ENCODE results near the gene MAG.
"Not testable (repeated sequence)": the region's sequence is repeated elsewhere in the genome, so short reads cannot be mapped to it uniquely, and the experiment has no call there.

Gene MAG

DNA sequence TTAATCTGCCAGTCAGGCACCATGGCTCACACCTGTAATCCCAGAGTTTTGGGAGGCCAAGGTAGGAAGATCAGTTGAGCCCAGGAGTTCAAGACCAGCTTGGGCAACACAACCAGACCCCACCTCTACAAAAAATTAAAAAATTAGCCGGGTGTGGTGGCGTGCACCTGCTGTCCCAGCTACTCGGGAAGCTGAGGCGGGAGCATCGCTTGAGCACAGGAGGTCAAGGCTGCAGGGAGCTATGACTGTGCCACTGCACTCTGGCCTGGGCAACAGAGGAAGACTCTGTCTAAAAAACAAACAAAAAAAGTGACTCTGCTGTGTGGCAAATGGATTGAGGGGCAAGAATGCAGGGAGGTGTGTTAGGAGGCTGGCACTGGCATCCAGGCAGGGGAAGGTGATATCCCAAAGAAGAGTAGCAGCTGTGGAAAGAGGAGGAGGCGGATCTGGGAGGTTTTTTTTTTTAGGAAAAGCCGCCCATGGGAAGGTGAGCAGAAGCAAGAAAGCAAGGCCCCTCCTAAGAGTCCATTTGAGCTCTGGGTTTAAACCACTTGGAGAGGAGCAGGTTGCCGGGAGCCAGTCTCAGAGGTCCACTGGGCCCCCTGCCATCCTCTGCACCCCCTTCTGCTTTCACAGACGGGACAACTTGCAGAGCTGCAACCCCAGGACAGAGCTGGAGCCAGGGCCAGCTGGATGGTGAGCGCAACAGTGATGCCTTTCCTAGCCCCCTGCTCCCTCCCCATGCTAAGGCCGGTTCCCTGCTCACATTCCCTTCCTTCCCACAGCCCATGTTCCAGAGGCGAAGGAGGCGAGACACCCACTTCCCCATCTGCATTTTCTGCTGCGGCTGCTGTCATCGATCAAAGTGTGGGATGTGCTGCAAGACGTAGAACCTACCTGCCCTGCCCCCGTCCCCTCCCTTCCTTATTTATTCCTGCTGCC lies 7.5 kb upstream of the MAG start:
- no peak for DNase-seq

DNA sequence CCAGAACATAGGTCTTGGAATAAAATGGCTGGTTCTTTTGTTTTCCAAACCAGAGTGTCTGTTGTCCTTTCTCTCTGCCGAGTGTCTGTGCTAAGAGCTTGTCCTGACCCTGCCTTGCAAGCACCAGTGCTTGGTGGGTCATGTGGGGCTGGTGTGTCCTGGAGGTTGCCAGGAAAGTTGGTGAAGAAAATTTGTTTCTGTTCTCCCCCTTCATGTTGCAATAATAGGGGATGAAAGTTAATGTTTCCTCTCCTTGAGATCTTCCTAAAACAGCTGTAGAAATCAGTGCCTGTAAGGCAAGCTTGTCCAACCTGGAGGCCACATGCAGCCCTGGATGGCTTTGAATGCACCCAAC lies 6.9 kb upstream of the MAG start:
- DNase-seq: no peak

DNA sequence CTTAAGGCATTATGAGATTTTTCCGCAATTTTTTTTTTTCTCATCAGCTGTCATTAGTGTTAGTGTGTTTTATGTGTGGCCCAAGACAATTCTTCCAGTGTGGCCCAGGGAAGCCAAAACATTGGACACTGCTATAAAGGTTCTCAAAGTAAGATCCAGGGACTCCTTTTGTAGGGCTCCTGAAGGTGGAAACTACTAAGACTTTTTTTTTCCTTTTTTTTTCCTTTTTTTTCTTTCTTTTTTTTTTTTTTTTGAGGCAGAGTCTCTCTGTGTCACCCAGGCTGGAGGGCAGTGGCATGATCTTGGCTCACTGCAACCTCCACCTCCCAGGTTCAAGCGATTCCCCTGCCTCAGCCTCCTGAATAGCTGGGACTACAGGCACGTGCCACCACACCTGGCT lies 6.5 kb upstream of the MAG start:
- not testable (repeated sequence) for DNase-seq

DNA sequence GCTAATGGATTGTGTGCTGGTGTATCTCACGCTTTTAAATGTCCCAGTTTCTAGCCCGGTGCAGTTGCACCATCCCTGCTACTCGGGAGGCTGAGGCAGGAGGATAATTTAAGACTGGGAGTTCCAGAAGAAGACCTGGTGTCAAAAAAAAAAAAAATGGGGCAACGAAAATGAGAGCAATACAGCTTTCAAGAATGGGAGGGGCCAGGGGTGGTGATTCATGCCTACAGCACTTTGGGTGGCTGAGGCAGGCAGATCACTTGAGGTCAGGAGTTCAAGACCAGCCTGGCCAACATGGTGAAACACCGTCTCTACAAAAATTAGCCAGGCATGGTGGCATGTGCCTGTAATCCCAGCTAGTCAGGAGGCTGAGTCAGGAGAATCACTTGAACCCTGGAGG lies 5.9 kb upstream of the MAG start:
- not testable (repeated sequence) for DNase-seq

DNA sequence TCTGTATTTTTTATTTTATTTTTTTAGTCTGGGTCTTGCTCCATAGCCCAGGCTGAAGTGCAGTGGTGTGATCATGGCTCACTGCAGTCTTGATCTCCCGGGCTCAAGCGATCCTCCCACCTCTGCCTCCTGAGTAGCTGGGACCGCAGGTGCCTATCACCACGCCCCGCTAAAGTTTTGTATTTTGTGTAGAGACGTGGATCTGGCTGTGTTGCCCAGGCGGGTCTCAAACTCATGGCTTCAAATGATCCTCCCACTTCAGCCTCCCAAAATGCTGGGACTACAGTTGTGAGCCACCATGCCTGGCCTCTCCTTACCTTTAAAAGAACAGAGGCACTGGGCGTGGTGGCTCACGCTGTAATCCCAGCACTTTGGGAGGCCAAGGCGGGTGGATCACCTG lies 4.2 kb upstream of the MAG start:
- DNase-seq: no peak

DNA sequence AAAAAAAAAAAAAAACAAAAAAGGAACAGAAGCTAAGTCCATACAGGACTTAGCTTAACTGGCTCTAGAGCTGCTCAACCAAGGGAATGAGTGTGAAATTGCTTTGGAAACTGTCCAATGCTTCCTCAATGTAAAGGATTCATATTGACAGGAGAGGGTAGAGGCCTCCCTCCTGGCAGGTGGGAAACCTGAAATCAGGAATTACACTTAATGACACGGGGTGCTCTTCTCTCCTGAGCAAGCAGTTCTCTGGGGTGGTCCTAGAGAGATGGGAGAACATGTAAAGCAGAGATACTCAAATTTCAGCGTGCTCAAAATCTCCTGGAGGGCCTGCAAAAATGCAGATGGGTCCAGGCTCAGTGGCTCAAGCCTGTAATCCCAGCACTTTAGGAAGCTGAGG lies 3.6 kb upstream of the MAG start:
- no peak for DNase-seq

DNA sequence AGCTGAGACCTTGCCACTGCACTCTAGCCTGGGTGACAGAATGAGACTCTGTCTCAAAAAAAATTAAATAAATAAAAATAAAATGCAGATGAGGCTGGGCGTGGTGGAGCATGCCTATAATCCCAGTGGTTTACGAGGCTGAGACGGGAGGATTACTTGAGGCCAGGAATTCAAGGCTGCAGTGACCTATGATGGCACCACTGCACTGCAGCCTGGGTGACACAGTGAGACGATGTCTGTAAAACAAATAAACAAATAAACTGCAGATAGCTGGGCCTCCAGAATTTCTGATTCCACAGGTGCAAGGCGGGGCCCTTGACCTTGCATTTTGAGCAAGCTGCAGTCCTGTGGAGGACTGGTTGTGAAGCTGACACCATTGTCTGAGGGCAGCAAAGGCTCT lies 3.1 kb upstream of the MAG start:
- no peak for DNase-seq

DNA sequence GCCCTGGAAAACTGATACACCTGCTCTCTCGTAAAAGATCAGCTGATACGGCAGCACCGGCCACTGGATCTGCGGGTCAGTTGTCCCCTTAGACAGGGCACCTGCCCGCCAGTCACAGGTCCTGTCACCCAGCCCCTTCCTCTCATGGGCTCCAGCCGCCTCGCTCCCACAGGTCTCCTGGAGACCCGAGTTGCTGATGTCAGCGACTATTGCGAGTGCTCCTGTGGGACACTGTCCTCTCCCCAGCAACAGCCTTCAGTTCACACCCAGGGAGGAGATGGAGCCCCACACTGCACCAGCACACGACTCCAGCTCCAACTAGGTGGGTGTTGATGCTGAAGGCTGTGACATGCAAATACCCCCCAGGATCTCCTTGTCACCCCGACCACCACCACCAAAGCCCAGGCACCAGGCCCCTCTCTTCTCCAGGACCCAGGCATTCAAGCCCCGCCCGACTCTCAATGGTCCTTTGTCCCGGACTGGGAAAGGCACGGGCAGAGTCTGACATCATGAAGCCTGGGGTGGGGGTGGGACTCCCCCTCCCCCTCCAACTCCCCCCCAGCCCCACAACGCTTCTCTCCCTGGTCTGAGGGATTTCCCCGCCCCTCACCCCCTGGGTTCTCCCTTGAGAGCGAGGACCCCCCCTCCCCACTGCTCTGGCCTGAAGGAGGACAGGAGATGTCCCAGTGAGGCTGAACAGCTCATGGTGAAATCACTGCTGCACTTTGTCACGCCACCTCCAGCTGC lies 1.4 kb upstream of the MAG start:
- DNase-seq: no peak

DNA sequence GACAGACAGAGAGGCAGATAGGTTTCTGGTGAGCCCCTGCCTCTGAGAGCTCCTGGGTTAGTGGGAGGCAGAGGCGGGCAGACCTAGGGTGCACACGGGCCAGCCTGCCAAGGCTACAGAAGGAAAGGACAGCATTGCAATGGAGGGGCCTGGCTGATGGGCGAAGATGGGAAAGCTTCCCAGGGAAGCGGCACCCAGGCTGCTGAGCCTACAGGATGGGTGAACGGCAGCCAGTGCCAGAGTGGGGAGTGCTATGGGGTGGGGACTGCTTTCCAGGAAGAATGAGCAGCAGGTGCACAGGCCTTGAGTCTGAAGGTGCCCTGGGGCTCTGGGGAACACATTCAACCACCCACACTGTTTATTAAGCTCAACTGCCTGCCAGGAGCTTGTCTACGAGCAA lies 702 bp upstream of the MAG start:
- no peak for DNase-seq

DNA sequence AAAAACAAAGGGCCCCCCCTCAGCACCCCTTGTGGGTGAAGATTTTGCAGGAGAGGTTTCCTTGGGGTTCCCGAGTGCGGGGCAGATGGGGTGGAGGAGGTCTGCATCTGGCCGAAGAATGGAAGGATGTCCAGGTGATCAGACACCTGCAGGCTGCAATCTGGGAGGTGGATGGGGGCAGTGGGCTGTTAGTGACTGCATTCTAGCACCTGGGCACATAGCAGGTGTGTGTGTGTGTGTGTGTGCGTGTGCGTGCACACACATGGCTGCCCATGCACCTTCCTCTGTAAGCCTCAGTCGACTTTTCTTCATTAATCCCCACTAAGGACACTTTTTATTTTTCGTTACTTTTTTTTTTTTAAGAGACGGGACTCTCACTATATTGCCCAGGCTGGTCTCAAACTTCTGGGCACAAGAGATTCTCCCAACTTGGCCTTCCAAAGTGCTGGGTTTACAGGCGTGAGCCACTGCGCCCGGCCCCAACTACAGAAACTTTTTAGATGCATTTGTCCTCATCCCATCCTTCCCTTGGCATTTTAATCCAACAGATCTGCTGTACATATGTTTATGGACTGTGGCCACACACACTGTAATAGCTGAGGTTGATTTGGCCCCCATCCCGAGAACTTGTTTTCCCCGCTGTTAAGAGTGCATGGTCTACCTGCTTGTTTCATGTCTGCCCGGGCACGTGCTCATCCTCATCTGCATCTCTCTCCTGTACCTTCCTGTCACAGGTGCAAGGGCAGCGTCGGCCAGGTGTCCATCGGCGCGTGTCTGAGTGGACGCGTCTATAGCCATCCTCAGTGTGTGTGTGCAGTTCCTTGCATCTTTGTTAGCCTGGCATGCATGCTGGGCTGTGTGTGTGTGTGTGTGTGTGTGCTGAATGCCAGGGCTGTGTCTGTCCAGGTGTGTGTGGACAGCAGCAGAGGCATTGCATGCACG lies 731 bp downstream of the MAG start:
- DNase-seq: no peak

DNA sequence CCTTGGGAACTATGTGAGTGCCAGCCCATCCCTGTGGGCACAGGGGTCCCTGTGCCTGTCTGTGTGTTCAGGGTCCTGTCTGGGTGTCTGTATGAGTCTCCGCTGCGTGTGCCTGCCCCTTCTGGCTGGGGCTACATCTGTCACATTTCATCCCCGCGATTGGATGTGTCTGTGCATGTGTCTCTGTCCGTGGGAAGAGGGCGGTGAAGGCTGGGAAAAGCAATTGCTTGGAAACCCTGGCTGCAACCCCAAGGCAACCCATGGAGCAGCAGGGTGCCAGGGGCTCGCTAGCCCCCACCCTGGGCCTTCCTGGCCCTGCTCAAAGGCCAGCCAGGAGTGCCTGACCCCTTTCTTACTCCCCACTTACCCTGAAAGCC lies 1.4 kb downstream of the MAG start:
- no peak for DNase-seq

DNA sequence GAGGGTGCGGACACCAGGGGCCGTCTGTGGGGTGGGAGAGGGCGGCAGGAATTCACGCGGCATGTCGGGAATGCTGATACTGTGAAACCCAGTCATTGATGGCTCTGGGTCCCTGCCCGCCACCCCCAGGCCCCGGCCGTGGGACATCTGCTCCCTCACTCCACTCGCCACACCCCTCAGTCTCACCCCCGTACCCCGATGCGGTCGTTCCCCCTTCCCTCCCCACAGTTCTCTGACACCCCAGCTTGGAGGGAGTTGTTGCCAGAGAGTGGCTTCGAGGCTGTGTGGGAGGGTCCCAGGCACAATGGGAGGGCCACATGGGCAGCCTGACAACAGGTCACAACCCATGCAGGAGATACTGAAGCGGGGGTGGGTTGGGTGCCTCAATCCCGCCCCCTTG lies 1.8 kb downstream of the MAG start:
- no peak for DNase-seq

DNA sequence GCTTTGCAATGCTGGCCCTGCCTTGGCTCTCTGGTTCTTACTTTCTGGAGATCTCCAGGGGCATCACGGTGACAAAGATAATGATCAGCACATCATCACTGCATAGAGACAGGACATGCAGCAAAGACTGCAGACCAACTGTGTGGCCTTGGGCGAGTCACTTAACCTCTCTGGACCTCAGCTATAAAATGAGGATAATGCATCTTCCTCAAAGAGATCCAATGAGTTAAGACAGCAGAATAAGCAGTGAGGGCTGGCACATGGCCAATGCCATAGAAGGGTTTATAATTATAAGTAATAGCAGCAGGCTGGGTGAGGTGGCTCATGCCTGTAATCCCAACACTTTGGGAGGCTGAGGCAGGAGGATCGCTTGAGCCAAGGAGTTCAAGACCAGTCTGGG lies 2.4 kb downstream of the MAG start:
- no peak for DNase-seq

DNA sequence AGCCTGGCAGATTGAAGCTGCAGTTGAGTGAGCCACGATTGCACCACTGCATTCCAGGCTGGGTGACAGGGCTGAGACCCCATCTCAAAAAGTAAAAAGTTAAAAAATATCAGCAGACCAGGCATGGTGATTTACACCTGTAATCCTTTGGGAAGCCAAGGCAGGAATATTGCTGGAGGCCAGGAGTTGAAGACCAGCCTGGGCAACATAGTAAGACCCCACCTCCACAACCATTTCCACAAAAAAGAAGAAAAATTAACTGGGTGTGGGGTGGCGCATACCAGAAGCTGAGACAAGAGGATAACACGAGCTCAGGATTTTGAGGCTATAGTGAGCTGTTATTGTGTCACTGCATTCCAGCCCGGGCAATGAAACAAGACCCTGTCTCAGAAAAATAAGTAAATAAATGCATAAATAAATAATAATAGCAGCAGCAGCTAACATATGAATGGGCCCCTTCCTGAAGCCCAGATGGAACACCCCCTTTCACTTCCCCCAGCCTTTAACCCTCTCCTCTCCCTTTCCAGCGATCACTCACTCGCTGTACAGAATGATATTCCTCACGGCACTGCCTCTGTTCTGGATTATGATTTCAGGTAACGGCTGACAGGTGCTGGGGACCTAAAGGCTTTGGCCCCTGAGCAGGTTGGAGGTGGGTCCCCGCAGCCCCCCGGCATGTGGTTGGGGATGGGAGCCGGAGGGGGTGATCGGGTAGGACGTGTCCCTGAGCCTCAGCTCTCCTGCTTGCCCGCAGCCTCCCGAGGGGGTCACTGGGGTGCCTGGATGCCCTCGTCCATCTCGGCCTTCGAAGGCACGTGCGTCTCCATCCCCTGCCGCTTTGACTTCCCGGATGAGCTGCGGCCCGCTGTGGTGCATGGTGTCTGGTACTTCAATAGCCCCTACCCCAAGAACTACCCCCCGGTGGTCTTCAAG lies 3.2 kb downstream of the MAG start:
- no peak for DNase-seq

DNA sequence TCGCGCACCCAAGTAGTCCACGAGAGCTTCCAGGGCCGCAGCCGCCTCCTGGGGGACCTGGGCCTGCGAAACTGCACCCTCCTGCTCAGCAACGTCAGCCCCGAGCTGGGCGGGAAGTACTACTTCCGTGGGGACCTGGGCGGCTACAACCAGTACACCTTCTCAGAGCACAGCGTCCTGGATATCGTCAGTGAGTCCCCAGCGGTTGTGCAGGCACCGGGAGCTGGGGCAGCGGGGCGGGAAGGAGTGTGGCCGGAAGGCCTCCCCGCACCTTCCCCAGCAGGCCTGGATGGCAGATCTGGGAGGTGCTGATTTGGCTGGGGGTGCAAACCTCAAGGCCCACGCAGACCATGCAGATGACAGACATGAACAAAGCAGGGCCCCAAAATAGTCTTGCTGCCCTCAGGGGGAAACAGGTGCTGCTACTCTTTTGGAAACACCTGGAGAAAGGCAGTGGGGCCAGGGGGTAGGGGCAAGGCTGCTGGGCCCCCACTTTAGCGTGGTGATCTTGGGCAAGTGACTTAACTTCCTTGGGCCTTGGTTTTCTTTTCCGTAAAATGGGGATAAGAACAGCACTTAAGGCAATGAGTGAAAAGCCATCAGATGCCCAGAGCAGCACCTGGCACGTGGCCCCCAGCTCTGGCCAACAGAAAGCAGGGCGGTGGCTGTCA lies 4.0 kb downstream of the MAG start:
- DNase-seq: no peak

DNA sequence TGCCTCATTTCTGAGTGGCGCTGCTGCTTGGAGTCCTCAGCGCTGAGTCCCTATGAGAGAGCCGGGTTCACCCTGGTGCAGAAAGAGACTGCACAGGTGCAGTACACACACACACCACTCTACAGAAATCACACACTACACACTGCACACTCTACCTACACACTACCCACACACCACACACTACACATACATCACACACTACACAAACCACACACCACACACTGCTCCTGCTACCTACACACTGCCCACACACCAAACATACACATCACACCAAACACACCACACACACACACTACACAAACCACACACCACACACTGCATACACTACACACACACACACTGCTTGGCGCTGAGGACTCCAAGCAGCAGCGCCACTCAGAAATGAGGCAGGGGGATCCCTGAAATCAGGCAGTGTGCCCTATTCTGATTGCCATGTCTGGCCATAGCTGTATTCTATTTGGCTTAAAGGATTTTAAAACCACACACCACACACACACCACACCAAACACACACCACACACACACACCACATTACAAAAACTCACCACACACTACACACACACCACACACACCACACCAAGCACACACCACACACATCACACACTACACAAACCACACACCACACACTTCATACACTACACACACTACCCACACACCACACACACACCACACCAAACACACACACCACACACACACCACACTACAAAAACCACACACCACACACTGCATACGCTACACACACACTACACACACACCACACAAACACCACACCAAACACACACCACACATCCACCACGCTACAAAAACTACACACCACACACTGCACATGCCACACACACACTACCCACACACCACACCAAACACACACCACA lies 4.9 kb downstream of the MAG start:
- no peak for DNase-seq

DNA sequence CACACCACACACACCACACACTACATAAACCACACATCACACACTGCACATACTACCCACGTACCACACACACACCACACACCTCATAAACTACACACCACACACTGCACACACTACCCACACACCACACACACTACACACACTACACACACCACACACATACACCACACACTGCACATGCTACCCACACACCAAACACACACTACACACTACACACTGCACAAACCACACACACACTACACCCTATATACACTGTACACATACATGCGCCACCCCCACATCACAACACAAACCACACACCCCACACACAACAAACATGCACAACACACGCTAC lies 5.5 kb downstream of the MAG start:
- DNase-seq: no peak

DNA sequence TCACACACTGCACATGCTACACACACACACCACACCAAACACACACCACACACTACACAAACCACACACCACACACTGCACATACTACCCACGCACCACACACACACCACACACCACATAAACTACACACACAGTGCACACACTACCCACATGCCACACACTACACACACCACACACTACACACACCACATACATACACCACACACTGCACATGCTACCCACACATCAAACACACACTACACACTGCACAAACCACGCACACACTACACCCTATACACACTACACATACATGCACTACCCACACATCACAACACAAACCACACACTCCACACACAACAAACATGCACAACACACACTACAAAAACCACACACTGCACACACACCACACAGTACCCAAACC lies 6.0 kb downstream of the MAG start:
- no peak for DNase-seq

DNA sequence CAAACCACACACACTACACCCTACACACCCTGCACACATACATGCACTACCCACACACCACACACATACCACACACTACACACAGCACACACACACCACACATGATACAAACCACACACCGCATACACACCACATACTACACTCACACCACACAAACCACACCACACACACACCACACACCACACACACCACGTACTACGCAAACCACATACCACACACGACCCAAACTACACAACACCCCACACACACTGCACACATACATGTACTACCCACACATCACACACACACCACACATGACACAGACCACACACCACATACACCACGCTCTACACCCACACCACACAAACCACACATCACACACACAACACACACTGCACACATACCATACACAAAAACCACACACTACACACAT lies 6.6 kb downstream of the MAG start:
- no peak for DNase-seq

DNA sequence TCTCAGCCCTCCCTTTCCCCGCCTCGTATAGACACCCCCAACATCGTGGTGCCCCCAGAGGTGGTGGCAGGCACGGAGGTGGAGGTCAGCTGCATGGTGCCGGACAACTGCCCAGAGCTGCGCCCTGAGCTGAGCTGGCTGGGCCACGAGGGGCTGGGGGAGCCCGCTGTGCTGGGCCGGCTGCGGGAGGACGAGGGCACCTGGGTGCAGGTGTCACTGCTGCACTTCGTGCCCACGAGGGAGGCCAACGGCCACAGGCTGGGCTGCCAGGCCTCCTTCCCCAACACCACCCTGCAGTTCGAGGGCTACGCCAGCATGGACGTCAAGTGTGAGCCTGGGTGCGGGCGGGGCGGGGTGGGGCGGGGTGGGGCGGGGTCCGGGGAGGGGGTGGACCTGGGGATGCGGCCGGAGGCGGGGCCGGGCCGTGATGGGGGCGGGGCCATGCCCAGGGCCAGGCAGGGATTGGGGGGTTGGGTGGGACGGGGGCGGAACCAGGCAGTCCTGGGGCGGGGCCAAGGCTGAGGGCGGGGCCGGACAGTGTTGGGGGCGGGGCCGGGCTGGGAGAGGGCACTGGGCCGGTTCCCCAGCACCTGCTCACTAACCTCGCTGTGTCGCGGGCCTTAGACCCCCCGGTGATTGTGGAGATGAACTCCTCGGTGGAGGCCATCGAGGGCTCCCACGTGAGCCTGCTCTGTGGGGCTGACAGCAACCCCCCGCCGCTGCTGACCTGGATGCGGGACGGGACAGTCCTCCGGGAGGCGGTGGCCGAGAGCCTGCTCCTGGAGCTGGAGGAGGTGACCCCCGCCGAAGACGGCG lies 7.8 kb downstream of the MAG start:
- no peak for DNase-seq
